NCI-H345 (cell line): ENCODE data around the gene SIAH3.

Experiments
- DNase-seq: peaks from one replicate; lab custom pipeline; 2025; lab: John Stamatoyannopoulos, UW

Gene SIAH3

DNA sequence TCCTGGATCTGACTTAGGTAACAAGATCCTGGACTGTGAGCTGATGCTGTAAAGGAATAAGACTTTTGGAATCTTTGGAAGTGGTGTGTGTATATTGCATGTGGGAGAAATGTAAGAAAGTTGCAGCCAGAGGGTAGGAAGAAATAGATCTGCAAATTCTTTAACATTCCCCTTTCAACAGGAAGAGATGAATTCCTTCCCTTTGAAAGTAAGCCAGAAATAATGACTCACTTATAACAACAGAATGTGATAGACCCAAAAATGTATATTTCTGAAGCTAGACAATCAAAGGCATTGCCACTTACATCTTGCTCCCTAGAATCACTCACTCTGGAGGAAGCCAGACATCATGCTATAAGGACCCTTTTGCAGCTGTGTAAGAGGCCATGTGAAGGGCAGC lies 9.8 kb upstream of the SIAH3 start:
- DNase-seq = no peak

DNA sequence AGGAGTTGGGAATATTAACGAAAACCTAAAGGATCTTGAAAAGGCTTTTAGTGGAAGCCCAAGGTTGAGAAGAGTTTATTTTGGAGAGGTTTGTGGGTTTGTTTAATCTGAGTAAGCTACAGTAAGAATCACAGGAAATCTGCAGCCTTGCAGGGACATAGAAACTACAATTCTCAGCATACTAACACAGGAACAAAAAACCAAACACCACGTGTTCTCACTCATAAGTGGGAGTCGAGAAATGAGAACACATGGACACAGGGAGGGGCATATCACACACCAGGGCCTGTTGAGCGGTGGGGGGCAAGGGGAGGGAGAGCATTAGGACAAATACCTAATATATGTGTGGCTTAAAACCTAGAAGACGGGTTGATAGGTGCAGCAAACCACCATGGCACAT lies 8.7 kb upstream of the SIAH3 start:
- DNase-seq = no peak

DNA sequence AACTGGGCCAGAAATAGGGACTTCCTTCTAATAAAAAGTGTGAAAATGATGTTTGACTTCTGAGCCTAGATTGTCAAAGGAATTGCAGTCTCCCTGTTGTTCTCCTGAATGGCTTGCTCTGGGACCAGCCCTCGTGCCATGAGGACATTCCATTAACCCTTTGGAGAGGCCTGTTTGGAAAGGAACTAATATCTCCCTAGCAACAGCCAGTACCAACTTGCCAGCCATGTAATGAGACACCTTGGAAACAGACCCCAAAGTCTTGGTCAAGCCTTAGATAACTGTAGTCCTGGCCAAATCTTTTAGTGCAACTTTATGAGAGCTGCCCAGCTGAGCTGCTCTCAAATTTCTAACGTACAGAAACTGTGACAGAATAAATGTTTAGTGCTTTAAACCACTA lies 8.2 kb upstream of the SIAH3 start:
- no peak for DNase-seq

DNA sequence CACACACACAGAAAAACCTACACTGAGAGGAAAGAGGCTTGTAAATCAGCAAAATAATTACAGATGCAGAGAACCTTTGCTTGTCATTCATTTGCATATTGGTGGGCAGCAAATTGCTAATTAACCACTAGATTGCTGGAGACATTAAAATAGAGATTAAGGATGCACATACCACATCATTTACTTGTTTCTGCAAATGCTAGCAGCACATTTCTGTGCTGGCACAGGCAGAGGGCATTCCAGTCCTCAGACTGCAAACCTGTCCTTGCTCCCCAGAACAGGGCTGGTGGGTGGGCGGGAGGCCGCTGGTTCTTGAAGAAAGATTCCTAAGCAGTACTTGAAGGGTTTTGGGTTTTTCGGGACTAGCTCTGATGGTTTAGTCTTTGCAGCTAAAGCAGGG lies 941 bp upstream of the SIAH3 start:
- no peak for DNase-seq

DNA sequence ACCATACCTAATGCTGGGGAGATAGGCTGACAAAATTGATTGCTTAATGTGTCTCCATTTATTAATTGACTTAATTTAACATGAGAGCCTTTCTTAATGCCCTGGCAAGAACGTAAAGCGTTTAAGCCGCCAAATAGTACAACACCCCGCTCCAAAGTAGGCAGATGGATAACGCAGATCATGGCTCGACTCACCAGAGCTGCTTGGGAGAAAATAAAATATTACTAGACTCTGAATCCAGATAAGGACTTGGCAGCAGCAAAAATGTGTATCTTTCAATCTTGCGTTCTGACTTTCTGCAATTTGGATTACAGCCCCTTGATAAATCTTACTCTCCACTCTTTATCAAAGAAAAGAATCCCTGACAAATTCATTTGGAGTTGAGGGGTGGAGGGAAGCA lies 403 bp upstream of the SIAH3 start:
- no peak for DNase-seq

DNA sequence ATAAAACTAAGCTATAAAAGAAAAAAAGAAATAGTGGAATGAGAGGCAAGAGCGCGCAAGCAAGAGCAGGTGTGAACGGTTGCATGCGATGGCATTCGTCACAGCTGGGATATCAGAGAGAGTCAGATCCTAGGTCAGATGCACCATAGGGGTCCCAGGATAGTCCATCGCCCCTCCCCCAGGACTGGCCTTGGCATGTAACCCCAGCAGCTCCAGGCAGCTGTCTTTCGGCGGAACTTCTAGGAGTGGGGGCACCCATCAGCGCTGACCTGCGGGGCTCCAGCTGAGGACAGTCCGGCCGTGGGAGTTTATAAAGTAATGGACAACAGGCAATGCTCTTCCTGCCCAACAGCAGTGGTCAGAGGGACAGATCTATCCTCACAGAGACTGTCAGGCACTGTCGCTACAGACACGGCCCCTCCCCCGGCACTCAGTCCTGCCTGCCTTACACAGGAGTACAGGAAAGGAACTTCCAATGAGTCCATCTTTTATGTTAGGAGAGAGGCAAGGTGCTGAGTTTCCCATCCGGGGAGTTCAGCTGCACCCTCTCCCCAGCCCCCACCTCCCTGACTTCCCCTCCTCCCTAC lies 1.4 kb downstream of the SIAH3 start:
- no peak for DNase-seq

DNA sequence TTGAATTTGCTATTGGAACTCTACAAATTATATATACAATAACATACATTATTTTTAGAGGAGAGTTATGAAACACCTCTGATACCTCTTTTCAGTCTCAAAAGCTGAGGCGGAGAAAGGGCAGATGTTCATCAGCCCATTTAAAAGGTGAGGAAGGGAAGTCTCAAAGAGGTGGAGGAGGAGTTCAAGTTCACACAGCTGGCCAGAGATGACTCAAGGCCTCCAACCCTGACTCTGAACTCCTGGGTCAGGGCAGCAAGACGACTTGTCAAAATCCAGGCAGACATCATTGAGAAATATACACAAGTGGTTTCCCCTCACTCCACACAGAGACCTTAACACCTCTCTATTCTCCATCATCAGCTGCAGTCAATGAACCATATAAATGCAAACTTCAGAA lies 2.1 kb downstream of the SIAH3 start:
- no peak for DNase-seq

DNA sequence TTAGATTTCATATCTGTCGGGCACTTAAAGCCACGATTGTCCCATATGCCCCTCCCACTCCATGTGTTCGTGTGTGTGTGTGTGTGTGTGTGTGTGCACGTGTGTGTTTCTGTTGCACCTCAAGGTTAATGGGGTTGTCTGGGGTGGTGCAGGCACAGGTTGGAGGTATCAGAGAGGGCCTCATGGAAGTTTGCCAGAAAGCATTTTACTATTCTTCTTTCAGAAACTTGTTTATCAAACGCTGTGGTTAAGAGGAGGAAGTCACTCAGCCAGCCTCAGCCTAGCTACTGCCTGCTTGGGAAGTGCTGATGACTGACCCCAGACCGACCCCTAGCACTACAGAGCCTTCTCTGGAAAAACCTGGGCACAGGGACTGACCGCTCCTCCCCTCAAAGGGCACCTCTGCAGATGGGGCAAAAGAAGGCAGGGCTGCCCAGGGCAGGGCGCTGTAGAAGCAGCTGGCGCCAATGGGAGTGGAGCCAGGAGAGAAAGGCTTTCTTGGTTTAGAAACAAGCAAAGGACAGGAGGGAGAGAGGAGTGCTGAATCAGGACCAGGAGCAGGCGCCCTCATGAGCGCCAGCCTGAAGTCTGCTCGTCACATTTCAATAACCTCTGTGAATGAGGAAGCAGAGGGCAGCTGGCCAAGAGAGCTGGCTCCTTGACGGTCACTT lies 3.9 kb downstream of the SIAH3 start:
- peak; percentile 73 for DNase-seq

DNA sequence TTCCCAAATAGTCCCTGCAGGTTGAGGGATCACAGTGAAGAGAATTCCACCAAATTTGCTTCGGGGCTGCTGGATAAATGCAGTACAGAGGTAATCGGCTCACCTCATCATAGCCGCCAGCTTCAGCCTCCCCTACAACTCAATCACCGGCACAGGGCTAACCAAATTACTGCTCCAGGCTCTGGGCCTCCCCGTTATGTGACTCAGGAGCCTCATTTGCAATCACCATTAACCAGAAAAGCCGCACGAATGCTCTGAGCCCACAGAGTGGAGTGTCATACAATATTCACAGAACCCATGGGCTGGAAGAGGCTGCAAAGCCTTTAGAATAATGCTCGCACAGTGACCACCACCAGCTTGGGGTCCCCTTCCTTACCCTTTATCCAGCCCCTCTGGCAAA lies 4.9 kb downstream of the SIAH3 start:
- no peak for DNase-seq

DNA sequence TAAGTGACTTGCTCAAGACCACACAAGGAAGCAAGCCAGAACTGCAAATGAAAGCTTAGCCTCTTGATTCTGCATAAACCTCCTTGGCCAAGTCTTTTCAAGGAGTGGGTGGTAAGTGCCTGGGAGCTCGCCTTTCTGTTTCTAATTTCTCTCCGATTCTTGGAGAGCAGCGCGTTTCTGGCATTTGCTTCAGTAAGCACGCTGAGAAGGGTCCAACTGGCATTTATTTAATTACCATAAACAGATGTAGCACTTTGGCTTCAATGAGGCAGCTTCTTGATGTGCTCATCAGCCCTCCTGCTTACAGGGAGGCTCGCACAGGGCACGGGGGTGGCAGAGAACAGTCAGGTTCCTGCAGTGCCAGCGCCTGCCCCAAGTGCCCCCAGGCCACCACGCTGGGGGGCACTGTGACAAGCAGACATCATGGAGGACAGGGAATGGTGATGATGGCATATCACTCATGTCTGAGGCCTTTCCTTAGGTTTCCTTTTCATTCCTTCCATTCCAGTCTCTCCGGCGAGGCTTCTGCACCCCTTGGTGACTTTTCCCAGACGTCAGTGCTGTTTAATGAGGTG lies 13.3 kb downstream of the SIAH3 start:
- DNase-seq = no peak

DNA sequence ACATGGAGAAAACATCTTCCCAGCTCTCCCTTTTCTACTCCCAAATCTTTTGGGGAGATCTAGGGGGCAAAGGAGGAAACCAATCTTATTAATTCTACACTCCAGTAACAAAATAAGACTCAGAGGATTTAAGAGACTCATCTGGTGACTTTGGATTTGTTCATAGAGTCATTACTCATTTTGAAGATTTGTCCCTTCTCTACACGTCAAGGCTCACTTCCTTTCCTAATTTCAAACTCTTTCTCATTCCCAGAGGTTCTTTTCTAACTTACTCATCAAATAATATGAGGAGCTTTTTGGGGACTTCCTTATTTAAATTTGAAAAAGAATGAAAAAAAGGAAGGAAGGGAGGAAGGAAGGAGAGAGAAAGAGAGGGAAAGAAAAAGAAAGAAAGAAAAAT lies 14.4 kb downstream of the SIAH3 start:
- no peak for DNase-seq

DNA sequence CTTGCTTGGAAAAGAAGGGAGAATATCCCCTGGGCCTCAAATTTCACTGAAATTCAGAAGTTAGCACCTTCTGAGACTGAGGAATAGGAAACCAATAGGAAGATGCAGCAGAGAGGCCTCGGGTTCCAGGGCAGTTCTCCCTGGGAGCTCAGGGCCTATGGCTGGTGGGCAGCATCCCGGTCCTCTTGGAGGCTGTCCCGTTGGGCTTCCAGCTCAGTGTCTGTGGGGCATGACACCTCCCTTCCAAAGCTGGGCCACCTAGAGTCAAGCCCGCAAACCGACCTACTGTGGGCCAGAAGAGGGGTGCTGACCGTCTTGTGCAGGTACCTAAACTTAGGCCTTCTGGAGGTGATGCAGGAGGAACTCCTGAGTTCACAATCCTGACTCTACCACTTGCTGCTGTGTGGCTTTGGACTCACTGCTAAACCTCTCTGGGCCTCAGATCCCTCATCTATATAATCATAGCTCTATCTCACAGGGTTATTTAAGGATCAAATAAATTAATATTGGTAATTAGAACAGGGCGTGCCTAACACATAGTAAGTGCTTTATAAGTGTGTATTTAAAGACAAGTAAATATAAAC lies 17.1 kb downstream of the SIAH3 start:
- DNase-seq = no peak

DNA sequence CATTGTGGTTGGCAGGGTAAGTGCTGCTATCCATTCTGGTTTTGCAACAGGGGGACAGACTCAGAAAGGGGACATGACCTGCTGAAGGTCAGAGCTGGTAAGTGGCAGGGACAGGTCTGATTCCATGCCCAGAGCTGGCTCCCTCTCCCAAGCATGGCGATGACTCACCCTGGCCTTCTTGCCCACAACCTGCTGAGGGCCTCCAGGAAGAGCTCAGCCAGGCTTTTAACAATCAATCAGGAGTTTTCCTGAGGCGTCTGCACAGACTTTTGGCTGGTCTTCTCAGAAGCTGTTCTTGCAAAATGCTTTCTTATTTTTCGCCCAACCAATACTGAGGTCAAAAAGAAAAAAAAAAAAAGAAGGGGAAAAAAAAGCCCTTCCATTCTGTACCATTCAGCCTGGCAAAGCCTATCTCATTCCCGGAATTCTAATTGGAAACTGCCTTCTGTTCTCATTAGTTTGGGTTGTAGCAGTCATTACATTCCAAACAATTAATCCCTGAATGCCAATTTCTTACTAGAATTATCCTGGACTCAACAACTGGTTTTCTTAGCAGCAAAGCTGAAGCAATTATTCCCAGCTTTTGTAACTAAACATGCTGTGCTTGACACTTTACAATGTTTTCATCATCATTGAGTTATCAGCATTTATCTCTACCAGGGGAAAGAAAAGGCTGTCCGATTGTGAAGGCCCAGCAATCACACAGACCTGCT lies 17.7 kb downstream of the SIAH3 start:
- no peak for DNase-seq

DNA sequence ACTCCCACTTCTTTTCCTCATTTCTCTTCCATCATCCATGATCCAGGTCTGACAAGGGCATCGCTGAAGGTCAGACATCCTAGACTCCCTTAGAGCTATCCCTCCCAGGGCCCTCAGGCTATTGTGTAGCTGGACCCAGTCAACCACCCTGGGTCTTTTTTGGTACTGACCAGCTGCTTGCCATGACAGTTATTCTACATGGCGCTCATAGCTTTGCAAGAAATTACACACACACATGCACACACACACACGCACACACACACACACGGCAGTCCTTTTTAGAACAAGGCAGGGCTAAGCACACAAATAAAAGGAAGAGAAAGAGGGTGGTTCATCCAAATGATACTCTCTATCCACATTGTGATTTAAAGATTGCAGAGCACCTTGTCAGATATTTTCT lies 18.3 kb downstream of the SIAH3 start:
- no peak for DNase-seq

DNA sequence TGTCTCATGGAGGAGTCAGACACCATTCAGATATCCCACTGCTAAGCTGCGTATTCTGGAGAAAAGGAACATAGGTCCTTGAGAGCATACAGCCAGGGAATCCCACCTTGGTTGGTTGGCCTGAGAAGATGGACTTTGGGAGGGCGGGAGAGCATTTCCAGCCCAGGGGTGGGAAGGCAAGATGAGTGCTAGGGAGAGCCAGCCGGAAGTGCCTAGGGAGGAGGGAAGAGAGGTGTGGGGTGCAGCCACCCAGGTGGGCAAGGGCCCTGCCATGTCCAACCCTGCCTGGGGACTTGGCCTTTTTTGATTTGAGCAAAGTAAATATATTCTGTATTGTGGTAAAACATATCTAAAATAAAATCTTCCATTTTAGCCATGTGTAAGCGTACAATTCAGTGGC lies 19.7 kb downstream of the SIAH3 start:
- DNase-seq = no peak

DNA sequence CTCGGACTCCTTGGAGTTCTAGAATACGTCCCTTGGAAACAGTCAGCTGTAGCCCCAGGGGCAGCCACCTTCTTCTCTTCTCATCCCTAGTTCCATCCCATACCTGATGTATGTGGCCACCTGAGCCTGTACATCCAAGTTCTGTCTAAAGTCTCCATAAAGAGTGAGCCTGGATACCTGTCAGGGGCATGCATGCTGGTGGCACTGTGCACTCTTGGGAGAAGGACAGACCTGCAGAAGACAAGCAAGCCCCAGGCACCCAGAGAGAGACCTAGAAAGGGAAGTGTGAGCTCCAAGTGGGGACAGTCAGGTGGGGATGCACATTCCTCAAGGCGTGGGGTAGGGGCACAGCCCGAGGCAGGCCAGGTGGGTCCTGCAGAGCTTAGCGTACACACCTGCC lies 21.4 kb downstream of the SIAH3 start:
- DNase-seq = no peak

DNA sequence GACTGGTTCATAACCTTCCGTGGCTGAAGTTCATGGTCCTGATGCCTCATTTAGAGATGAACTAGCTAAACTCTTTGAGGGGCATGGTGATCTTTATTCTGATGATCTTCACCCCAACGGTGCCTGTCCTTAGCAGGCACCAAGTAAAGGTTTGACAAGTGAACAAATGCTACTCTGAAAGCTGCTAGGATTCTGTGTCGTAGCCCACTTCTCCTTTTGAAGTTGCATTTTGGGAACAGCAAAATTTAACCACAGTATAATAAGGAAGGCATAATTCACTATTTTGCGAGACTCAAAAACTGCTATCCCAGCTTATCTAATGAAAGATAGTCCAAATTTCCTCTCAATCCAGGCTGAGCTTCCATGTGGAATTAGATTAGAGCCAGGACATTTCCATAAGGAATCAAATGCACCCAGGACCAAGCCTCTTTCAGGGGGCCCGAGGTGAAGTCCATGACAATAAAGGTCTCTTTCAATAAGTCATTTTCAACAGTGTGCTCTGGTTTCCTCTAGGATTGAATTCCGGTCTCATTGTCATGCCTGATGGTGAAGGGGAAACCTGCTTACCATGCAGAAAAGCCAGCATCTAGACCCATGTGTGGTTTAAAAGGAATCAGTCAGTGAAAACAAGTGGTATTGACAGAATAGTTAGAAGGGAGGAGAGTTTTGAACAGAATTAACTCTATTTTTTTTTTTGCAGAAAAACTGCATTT lies 23.1 kb downstream of the SIAH3 start:
- no peak for DNase-seq

DNA sequence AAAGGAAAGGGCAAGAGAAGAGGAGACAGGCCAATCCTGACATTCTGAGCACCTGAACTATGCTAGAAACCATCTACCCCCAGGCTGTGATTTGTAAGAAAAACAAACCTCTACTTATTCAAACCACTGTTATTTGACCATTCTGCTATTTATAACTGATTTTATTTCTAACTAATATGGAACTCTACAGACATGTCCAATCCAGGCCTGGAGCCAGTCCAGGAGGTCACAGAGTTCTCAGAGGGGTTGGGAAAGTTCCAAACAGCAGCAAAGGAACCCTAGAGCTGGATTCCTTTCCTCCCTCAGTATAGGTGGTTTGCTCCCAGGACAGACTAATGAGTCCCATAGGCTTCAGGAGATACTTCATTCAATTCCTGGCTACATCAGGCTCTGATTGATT lies 24.2 kb downstream of the SIAH3 start:
- DNase-seq = no peak

DNA sequence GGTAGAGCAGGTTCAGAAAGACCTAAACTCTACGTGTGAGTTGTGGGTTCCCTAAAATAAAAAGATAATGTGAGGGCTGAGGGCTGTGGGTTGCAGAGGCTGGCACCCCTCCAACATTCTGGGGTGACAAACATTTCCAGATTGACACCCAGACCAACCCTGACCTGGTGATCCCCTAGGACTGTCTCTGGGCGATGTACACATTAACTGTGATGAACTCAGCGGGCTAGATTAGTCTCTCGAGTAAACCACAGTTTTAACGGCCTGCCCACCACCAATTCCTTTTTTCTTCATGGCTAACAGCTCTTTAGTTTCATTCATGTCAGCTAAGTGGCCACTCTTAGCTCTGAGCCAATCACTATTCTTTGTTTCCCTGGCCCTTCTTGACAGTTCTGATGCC lies 24.8 kb downstream of the SIAH3 start:
- DNase-seq = no peak

DNA sequence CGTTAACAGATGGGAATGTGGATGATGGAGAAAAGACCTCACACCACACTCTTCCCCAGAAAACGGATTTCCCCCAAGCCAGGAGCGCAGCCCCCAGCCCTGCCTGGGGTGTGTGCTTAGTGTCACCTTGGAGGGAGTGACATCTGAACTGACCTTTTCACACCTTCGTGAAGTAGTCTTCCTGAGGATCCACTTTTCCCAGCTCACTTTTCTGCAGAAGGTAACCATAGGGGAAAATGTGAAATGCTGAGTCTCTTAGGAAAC lies 26.2 kb downstream of the SIAH3 start:
- no peak for DNase-seq

DNA sequence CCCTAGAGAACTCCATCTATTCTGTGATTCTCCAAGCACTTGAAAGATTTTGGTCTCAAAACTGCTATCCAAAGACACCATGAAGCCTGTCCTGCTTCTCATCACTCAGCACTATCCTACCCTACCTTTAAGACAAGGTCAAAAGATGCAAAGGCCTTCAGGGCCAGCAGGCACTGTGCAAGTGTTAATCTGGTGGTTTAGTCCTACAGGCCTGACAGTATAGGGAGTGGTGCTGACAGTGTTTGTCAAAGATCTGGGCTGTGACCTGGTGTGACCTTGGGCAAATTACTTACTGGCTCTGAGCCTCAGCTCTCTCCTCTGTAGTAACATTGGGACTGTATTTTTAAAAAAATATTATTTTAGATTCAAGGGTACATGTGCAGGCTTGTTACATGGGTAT lies 28.0 kb downstream of the SIAH3 start:
- no peak for DNase-seq

DNA sequence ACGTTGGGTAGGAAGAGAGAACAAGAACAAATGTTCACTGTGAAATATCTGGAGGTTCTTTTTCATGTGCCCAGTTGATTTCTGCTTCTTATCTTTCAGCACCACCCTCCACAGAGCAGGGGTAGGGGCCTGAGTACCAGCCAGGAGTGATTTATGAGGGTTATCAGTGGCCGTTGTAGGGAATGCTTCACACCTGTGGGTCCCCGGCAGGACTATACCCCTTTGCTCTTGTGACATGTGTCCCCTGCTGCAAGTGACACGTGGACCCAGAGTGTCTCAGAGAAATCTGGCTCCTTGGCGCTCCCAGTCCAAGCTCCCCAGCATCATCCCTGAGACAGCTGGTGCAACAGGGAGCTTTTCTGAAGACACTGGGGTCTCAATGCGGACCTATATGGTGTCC lies 29.7 kb downstream of the SIAH3 start:
- DNase-seq = no peak
